Fibroblast of the aortic adventitia (primary cell): Measurements from ENCODE around the gene OOSP4B. TPM values are rescaled to one million over a fixed set of nuclear protein-coding genes. Genes with fewer than 3 reads are reported as not detected.

Source experiments
- DNase-seq: peaks from one replicate; pipeline ENCODE4 v3.0.0-alpha.2; 2010; ENCODE audit warnings: low read depth
- H3K4me3 ChIP-seq: 2 replicates; pipeline ENCODE4 v1.5.1; 2011; ENCODE audit warnings: low read depth, mild to moderate bottlenecking, control low read depth, low read length, moderate library complexity
- CTCF ChIP-seq: IDR thresholded peaks from 2 replicates; pipeline ENCODE4 v1.5.1; 2011; ENCODE audit warnings: mild to moderate bottlenecking, low read length, control low read depth, inconsistent platforms; ENCODE audit not compliant: insufficient read depth
- total RNA-seq: library from RNA; depleted of rRNA; stranded (reverse); fragments of >200 nt; gene quantifications from 2 replicates; pipeline ENCODE4 v1.2.3, GENCODE V29; 2012; ENCODE audit warnings: low replicate concordance

The OOSP4B gene
- total RNA-seq, 1 donor: not detected

DNA sequence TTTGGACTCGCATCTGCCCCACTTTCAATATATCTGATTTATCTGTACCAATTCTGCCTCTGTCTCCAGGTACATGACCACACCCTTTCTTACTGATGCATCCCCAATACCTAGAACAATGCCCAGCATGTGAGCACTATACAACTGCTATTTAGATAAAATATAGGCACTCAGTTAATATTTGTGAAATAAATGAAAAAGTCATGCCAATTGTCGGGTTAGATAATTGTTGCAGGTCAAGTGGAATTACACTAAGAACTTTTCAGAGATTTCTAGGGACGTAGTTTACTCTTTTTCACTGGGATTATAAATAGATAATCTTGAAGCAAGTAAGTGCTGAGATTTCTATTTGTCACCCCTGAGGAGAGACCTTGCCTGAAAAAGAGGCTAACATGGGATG lies 32.6 kb upstream of the OOSP4B start:
- no peak for DNase-seq
- H3K4me3 ChIP-seq: no peak overlapping the region
- no peak for TF ChIP-seq CTCF

DNA sequence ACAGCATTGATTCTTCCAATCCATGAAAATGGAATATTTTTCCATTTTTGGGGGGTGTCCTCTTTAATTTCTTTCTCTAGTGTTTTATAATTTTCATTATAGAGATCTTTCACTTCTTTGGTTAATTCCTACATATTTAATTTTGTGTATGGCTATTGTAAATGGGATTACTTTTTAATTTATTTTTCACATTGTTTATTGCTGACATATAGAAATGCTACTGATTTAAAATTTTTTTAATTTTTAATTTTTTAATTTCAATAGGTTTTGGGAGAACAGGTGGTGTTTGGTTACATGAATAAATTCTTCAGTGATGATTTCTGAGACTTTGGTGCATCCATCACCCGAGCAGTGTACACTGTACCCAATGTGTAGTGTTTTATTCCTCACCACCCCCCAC lies 26.6 kb upstream of the OOSP4B start:
- no peak for TF ChIP-seq CTCF

GRCh38 chr11:59992425-59992824 lies 24.6 kb upstream of the OOSP4B start:
- DNase-seq: no peak
- no peak for TF ChIP-seq CTCF
- H3K4me3 ChIP-seq: no peak overlapping the region

More for the DNA sequence above, 26.6 kb upstream of the OOSP4B start:
- H3K4me3 ChIP-seq: no peak overlapping the region
- DNase-seq: no peak

GRCh38 chr11:59997800-59998199 lies 19.2 kb upstream of the OOSP4B start:
- no peak overlapping the region for H3K4me3 ChIP-seq
- no peak for DNase-seq
- TF ChIP-seq CTCF: no peak

DNA sequence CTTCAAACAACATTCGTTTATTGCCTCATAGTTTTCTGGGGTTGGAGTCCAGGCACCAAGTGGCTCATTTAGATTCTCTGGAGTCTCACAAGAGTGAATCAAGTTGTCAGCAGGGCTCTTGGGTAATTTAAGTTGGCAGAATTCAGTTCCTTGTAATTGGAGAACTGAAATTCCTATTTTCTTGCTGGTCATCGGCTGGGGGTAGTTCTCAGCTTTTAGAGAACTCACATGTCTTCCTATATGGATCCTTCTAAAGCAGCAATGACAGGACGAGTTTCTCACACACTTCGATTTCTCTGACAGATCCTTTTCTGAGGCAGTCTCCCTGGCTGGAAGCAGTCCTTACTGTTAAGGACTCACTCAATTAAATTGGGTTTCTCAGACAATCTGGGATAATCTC lies 17.3 kb upstream of the OOSP4B start:
- TF ChIP-seq CTCF: no peak
- no peak overlapping the region for H3K4me3 ChIP-seq
- no peak for DNase-seq

- no peak overlapping the region for H3K4me3 ChIP-seq
- no peak for TF ChIP-seq CTCF
- no peak for DNase-seq
Measured at GRCh38 chr11:60003729-60004128, 13.3 kb upstream of the OOSP4B start.

- no peak overlapping the region for H3K4me3 ChIP-seq
- TF ChIP-seq CTCF: no peak
- DNase-seq: no peak
Measured at GRCh38 chr11:60005360-60005759, 11.6 kb upstream of the OOSP4B start.
